HG02610 (cell line): ENCODE data around the gene BEST2.
A peak's percentile ranks its signal among the peaks of the same experiment; 100 is the strongest.

Experiments used
- ATAC-seq: cut with Tn5 transposase; IDR thresholded peaks from one replicate; pipeline ENCODE4 v1.9.1; 2021; ENCODE audit warnings: mild to moderate bottlenecking, moderate library complexity; ENCODE audit not compliant: unreplicated experiment

BEST2 gene

GRCh38 chr19:12767666-12768065 lies 16.1 kb downstream of the BEST2 start:
- no peak for ATAC-seq

- no peak for ATAC-seq
These were observed 18.1 kb downstream of the BEST2 start for GRCh38 chr19:12769689-12770088.

- no peak for ATAC-seq
These were observed 19.3 kb downstream of the BEST2 start for GRCh38 chr19:12770922-12771321.

- ATAC-seq = no peak
These were observed 20.7 kb downstream of the BEST2 start for GRCh38 chr19:12772323-12772722.

GRCh38 chr19:12773571-12773970 lies 22.0 kb downstream of the BEST2 start:
- no peak for ATAC-seq

GRCh38 chr19:12774588-12775555 lies 23.3 kb downstream of the BEST2 start, which contains the start of gene HOOK2:
Gene HOOK2 (minus strand): TSS chr19:12775552. CDS start chr19:12775449, 103 bp downstream.
- ATAC-seq = no peak

- ATAC-seq = no peak
These were observed 25.8 kb downstream of the BEST2 start for GRCh38 chr19:12777217-12778016.

- ATAC-seq = no peak
These were observed 26.7 kb downstream of the BEST2 start for GRCh38 chr19:12778017-12778904.

- ATAC-seq = no peak
These were observed 27.2 kb downstream of the BEST2 start for GRCh38 chr19:12778905-12779161.

GRCh38 chr19:12779162-12779993 lies 27.8 kb downstream of the BEST2 start:
- ATAC-seq = no peak

GRCh38 chr19:12782174-12782423 lies 30.5 kb downstream of the BEST2 start:
- peak; percentile 20 for ATAC-seq

GRCh38 chr19:12782424-12783290 lies 31.1 kb downstream of the BEST2 start:
- ATAC-seq = peak; percentile 20

- ATAC-seq = no peak
These were observed 31.8 kb downstream of the BEST2 start for GRCh38 chr19:12783291-12783848.

- ATAC-seq = no peak
These were observed 32.3 kb downstream of the BEST2 start for GRCh38 chr19:12783849-12784393.

- no peak for ATAC-seq
These were observed 32.8 kb downstream of the BEST2 start for GRCh38 chr19:12784394-12784870.

GRCh38 chr19:12784871-12785430 lies 33.4 kb downstream of the BEST2 start:
- ATAC-seq = no peak

- no peak for ATAC-seq
These were observed 33.9 kb downstream of the BEST2 start for GRCh38 chr19:12785431-12786031.
